K562 (cell line): Measurements from ENCODE around the gene HPCAL1. TPM values are rescaled to one million over a fixed set of nuclear protein-coding genes. Genes with fewer than 3 reads are reported as not detected.

Experiments
- ARHGAP35 ChIP-seq: fragments of 450-650 bp; IDR thresholded peaks from 2 replicates; pipeline ENCODE4 v1.6.1; 2018; ENCODE audit not compliant: partially characterized antibody
- ARID1B ChIP-seq: fragments of 450-650 bp; IDR thresholded peaks from 2 replicates; pipeline ENCODE4 v1.6.1; 2016; ENCODE audit warnings: antibody characterized with exemption, mild to moderate bottlenecking, inconsistent platforms
- BRD9 ChIP-seq: fragments of 450-650 bp; IDR thresholded peaks from 2 replicates; pipeline ENCODE4 v1.6.1; 2018; ENCODE audit warnings: low read depth; ENCODE audit not compliant: partially characterized antibody
- ELF2 ChIP-seq: fragments of 250-450 bp; sonication (Bioruptor Pico); IDR thresholded peaks from 2 replicates; pipeline ENCODE4 v1.5.0; 2021; ENCODE audit warnings: mild to moderate bottlenecking
- FOXK1 ChIP-seq: sonication (generic); formaldehyde crosslinking; IDR thresholded peaks from 2 replicates; pipeline ENCODE4 v1.8.0; 2022; ENCODE audit warnings: missing genetic modification reagents, mild to moderate bottlenecking, borderline replicate concordance
- KDM2B ChIP-seq: fragments of 250-450 bp; sonication (Bioruptor Pico); IDR thresholded peaks from 2 replicates; pipeline ENCODE4 v1.8.0; 2021; ENCODE audit warnings: mild to moderate bottlenecking, moderate library complexity
- KLF1 ChIP-seq: fragments of 450-650 bp; IDR thresholded peaks from 2 replicates; pipeline ENCODE4 v1.6.1; 2016; ENCODE audit warnings: missing genetic modification characterization, missing compliant biosample characterization
- KLF16 ChIP-seq: IDR thresholded peaks from 2 replicates; pipeline ENCODE4 v1.6.1; 2016; ENCODE audit warnings: antibody characterized with exemption
- MCM2 ChIP-seq: fragments of 450-650 bp; IDR thresholded peaks from 2 replicates; pipeline ENCODE4 v1.6.1; 2017; ENCODE audit warnings: low read depth, mild to moderate bottlenecking
- NFE2L1 ChIP-seq: fragments of 450-650 bp; IDR thresholded peaks from 2 replicates; pipeline ENCODE4 v1.6.1; 2016; ENCODE audit warnings: missing genetic modification characterization, low read depth, mild to moderate bottlenecking, missing compliant biosample characterization, moderate library complexity, borderline replicate concordance
- NONO ChIP-seq, 2 experiments: fragments of 200-400 bp in 1 of 2; fragments of 450-650 bp in 1 of 2; formaldehyde crosslinking in 1 of 2; IDR thresholded peaks; 2 replicates each; pipeline ENCODE4 v1.6.1; 2017; ENCODE audit warnings: low read depth in 2 of 2, mild to moderate bottlenecking in 2 of 2, moderate library complexity in 2 of 2, low read length in 1 of 2
- RAD51 ChIP-seq: fragments of 450-650 bp; IDR thresholded peaks from 2 replicates; pipeline ENCODE4 v1.7.1; 2016; ENCODE audit warnings: low read depth, mild to moderate bottlenecking, borderline replicate concordance
- RB1 ChIP-seq: fragments of 450-650 bp; IDR thresholded peaks from 2 replicates; pipeline ENCODE4 v1.6.1; 2017; ENCODE audit warnings: low read depth, mild to moderate bottlenecking
- SMAD3 ChIP-seq: fragments of 450-650 bp; formaldehyde crosslinking; conservative IDR thresholded peaks from 2 replicates; pipeline ENCODE4 v1.4.0; 2020; ENCODE audit warnings: mild to moderate bottlenecking
- SRSF1 ChIP-seq: fragments of 200-400 bp; formaldehyde crosslinking; IDR thresholded peaks from 2 replicates; pipeline ENCODE4 v1.6.1; 2017; ENCODE audit warnings: mild to moderate bottlenecking, low read depth, low read length, moderate library complexity
- SRSF3 ChIP-seq: fragments of 200-400 bp; formaldehyde crosslinking; IDR thresholded peaks from 2 replicates; pipeline ENCODE4 v1.6.1; 2016; ENCODE audit warnings: mild to moderate bottlenecking, low read length, moderate library complexity; ENCODE audit not compliant: insufficient read depth
- ZNF133 ChIP-seq: fragments of 250-450 bp; sonication (Bioruptor Pico); IDR thresholded peaks from 2 replicates; pipeline ENCODE4 v1.4.0; 2020; ENCODE audit warnings: mild to moderate bottlenecking
- ZNF134 ChIP-seq: fragments of 250-450 bp; sonication (Bioruptor Pico); conservative IDR thresholded peaks from 2 replicates; pipeline ENCODE4 v1.4.0; 2020
- ZNF274 ChIP-seq: IDR thresholded peaks from 2 replicates; pipeline ENCODE4 v1.6.1; 2011; ENCODE audit warnings: low read depth, mild to moderate bottlenecking, low read length, moderate library complexity, borderline replicate concordance
- ZSCAN29 ChIP-seq: fragments of 450-650 bp; IDR thresholded peaks from 2 replicates; pipeline ENCODE4 v1.6.1; 2017
- polyA plus RNA-seq, 8 experiments: library from polyadenylated mRNA; depleted of rRNA in 4 of 8; stranded (reverse) in 5 of 8; unstranded in 3 of 8; fragments of >200 nt; fragmentation: Nextera tagmentation in 2 of 8; fragmentation: Illumina TruSeq in 1 of 8; extraction: Ambion mirVana in 2 of 8; extraction: Trizol in 1 of 8; gene quantifications; 2 replicates each; pipeline versions ENCODE4 v1.2.1 to v1.2.3, GENCODE V29; 2011 to 2014; ENCODE audit warnings: inconsistent platforms in 1 of 8, missing spikeins in 1 of 8
- total RNA-seq, 7 experiments: library from RNA; depleted of rRNA in 6 of 7; stranded (reverse); fragments of >200 nt in 6 of 7; fragmentation: Illumina TruSeq in 2 of 7; extraction: Trizol in 2 of 7; gene quantifications; 2 replicates each; pipeline versions ENCODE4 v1.2.1 to v1.2.3, GENCODE V29; 2011 to 2021; ENCODE audit warnings: low replicate concordance in 1 of 7
- TF ChIP-seq, protein P1 (sequence below), 3 experiments: fragments of 200-800 bp in 1 of 3; fragments of 250-450 bp in 1 of 3; fragments of 450-650 bp in 1 of 3; sonication (Bioruptor Pico) in 1 of 3; sonication (Bioruptor generic) in 1 of 3; formaldehyde crosslinking in 1 of 3; IDR thresholded peaks; 2 replicates each; pipeline versions ENCODE4 v1.6.1 to v1.8.0; 2016 to 2022; ENCODE audit warnings: mild to moderate bottlenecking in 2 of 3, missing genetic modification characterization in 2 of 3, missing compliant biosample characterization in 1 of 3, moderate library complexity in 1 of 3
- TF ChIP-seq, protein P2 (sequence below): fragments of 250-450 bp; sonication (Bioruptor Pico); IDR thresholded peaks from 2 replicates; pipeline ENCODE4 v1.8.0; 2021; ENCODE audit warnings: moderate library complexity, mild to moderate bottlenecking, inconsistent platforms
- TF ChIP-seq, protein P3 (sequence below): sonication (generic); formaldehyde crosslinking; IDR thresholded peaks from 2 replicates; pipeline ENCODE4 v1.8.0; 2022; ENCODE audit warnings: missing genetic modification reagents, mild to moderate bottlenecking, borderline replicate concordance

The HPCAL1 gene
- total and polyA plus RNA-seq, 9 of the 15 experiments (the other 6 are each of a cell fraction or from before 2014, with no cell fraction given): 2.7 to 65.5 (median 23.9) TPM

DNA sequence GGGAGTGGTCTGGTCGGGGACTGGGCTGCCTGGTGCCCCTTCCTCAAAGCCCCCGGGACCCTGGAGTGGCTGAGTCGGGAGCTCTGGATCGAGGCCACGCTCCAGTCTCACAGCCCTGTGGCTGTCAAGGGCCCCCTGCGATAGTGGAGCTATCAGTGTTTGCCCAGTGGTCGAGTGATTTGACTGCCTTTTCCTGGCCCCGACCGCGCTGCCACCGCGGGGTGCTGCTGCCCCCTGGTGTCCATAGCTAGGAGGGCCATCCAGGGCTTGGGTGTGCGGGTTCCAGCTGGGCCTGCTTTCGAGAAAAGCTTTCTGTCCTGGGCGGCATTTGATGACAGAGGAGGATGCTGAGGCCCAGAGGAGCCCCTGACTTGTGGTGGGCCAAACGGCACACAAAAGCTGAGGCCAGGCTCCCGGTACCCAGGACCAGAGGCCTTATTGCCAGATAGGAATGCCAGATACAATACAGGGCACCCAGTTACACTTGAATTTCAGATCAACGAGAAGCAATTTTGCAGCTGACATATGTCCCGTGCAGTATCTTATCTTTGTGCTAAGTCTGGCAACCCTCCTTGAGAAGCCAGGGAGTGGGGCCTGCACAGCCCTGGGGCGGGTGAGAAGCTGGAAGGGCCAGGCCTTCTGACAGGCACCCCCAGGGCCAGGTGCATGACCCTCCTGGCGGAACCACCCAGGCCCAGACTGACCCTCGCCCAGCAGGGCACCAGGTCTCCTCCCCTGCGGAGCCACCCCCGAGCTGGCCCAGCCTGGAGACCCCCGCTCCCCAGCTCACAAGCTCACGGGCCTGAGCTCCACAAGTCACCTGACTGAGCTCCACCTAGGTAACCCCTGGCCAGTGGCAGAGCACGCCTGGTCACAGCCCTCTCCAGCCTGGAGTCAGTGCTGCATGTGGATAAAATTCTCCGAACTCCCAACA is 132.4 kb downstream of the HPCAL1 start (continued):
- TF ChIP-seq FOXK1 (0 out of 2 replicates have a peak, but pooled peaks have one; percentile 36), SMAD3 (CRISPR knock-in tag) (no peak), SRSF3 (no peak), NONO (IDR thresholded peaks at IDR 0.05; ENCODE audit: low read depth in 2 of 2, low read length in 1 of 2) (0 out of 4 replicates have a peak, but pooled peaks of 1 of the 2 experiments have one; percentile 18), NFE2L1 (tag) (no peak), KDM2B (CRISPR knock-in tag) (no peak), KLF16 (peak; percentile 65), SRSF1 (no peak), MCM2 (no peak), KLF1 (tag) (no peak), ZNF134 (CRISPR knock-in tag) (no peak), RAD51 (no peak), ZNF133 (CRISPR knock-in tag) (no peak), BRD9 (peak; percentile 65), ARHGAP35 (no peak), ARID1B (peak; percentile 87), RB1 (peak; percentile 97), ZSCAN29 (no peak), ZNF274 (no peak), ELF2 (CRISPR knock-in tag) (no peak)
- TF ChIP-seq, protein P1, sequence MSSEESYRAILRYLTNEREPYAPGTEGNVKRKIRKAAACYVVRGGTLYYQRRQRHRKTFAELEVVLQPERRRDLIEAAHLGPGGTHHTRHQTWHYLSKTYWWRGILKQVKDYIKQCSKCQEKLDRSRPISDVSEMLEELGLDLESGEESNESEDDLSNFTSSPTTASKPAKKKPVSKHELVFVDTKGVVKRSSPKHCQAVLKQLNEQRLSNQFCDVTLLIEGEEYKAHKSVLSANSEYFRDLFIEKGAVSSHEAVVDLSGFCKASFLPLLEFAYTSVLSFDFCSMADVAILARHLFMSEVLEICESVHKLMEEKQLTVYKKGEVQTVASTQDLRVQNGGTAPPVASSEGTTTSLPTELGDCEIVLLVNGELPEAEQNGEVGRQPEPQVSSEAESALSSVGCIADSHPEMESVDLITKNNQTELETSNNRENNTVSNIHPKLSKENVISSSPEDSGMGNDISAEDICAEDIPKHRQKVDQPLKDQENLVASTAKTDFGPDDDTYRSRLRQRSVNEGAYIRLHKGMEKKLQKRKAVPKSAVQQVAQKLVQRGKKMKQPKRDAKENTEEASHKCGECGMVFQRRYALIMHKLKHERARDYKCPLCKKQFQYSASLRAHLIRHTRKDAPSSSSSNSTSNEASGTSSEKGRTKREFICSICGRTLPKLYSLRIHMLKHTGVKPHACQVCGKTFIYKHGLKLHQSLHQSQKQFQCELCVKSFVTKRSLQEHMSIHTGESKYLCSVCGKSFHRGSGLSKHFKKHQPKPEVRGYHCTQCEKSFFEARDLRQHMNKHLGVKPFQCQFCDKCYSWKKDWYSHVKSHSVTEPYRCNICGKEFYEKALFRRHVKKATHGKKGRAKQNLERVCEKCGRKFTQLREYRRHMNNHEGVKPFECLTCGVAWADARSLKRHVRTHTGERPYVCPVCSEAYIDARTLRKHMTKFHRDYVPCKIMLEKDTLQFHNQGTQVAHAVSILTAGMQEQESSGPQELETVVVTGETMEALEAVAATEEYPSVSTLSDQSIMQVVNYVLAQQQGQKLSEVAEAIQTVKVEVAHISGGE (CRISPR knock-in tag; IDR thresholded peaks at IDR 0.05): no peak
- TF ChIP-seq, protein P2, sequence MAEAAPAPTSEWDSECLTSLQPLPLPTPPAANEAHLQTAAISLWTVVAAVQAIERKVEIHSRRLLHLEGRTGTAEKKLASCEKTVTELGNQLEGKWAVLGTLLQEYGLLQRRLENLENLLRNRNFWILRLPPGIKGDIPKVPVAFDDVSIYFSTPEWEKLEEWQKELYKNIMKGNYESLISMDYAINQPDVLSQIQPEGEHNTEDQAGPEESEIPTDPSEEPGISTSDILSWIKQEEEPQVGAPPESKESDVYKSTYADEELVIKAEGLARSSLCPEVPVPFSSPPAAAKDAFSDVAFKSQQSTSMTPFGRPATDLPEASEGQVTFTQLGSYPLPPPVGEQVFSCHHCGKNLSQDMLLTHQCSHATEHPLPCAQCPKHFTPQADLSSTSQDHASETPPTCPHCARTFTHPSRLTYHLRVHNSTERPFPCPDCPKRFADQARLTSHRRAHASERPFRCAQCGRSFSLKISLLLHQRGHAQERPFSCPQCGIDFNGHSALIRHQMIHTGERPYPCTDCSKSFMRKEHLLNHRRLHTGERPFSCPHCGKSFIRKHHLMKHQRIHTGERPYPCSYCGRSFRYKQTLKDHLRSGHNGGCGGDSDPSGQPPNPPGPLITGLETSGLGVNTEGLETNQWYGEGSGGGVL (CRISPR knock-in tag): no peak
- TF ChIP-seq, protein P3, sequence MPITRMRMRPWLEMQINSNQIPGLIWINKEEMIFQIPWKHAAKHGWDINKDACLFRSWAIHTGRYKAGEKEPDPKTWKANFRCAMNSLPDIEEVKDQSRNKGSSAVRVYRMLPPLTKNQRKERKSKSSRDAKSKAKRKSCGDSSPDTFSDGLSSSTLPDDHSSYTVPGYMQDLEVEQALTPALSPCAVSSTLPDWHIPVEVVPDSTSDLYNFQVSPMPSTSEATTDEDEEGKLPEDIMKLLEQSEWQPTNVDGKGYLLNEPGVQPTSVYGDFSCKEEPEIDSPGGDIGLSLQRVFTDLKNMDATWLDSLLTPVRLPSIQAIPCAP (CRISPR knock-in tag): no peak
